RWPE2 (cell line): Measurements from ENCODE around the gene CRYBB1.

Experiments used
- ATAC-seq: fragments of 200-7000 bp; cut with Tn5 transposase; 3 replicates; pipeline ENCODE4 v1.9.1; 2021; ENCODE audit warnings: low read depth
- DNase-seq: peaks from one replicate; pipeline ENCODE4 v3.0.0-alpha.2; 2020; ENCODE audit warnings: low spot score
- H3K27ac ChIP-seq: fragments of 450-650 bp; 2 replicates; pipeline ENCODE4 v1.5.1; 2017; ENCODE audit warnings: mild to moderate bottlenecking; ENCODE audit not compliant: poor library complexity, severe bottlenecking
- H3K27me3 ChIP-seq: fragments of 250-450 bp; sonication (Bioruptor Pico); 2 replicates; pipeline ENCODE4 v1.5.1; 2021; ENCODE audit warnings: mild to moderate bottlenecking, moderate library complexity; ENCODE audit not compliant: insufficient read depth, poor library complexity, severe bottlenecking
- H3K36me3 ChIP-seq: fragments of 250-450 bp; sonication (Bioruptor Pico); 2 replicates; pipeline ENCODE4 v1.5.1; 2020; ENCODE audit warnings: low read depth, mild to moderate bottlenecking, moderate library complexity
- H3K4me1 ChIP-seq: fragments of 250-450 bp; sonication (Bioruptor Pico); 2 replicates; pipeline ENCODE4 v1.5.1; 2021; ENCODE audit warnings: mild to moderate bottlenecking, moderate library complexity; ENCODE audit not compliant: insufficient read depth, poor library complexity, severe bottlenecking
- H3K4me3 ChIP-seq: fragments of 250-450 bp; sonication (Bioruptor Pico); 2 replicates; pipeline ENCODE4 v1.5.1; 2021; ENCODE audit warnings: mild to moderate bottlenecking, moderate library complexity; ENCODE audit not compliant: severe bottlenecking
- H3K9me3 ChIP-seq: fragments of 250-450 bp; sonication (Bioruptor Pico); 2 replicates; pipeline ENCODE4 v1.5.1; 2021; ENCODE audit warnings: mild to moderate bottlenecking, moderate library complexity; ENCODE audit not compliant: severe bottlenecking
- TF ChIP-seq, protein P1 (sequence below): fragments of 450-650 bp; IDR thresholded peaks from one replicate; pipeline ENCODE4 v1.5.1; 2017; ENCODE audit warnings: mild to moderate bottlenecking, moderate library complexity; ENCODE audit not compliant: poor library complexity, severe bottlenecking

Gene CRYBB1

DNA sequence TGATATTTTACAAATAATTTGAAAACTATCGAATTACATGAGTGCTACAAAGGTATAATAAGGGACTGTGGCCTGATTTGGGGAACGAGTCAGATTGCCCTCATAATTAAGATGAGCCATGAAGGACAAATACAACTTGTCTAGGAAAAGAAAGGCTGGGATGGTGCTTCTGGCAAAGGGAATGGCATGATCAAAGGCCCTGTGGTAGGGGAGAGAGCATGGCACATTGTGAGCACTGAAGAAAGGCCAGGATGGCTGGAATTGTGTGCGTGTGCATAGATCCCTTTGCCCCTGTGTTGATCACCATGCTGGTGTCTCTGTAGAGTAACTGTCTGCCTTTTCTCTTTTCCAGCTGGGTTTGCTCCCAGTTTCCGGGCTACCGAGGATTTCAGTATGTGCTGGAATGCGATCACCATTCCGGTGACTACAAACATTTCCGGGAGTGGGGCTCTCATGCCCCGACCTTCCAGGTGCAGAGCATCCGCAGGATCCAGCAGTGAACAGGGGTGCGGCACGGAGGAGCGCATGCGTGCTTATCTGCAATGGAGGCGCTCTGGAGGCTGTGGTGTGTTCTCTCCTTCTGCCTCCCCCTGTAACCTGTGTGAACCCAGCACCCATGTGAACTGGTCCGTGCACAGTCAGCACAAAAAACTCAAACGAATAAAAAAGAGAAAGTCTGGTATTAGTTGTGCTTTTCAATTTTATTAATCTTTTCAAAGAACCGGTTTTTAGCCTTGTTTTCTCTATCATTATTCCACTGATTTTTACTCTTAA, 12.3 kb upstream of the CRYBB1 start:
- no peak overlapping the region for H3K27ac ChIP-seq
- ATAC-seq = no peak
- DNase-seq = no peak
- no peaks in the 10 kb centered on the region for H3K9me3 ChIP-seq
- H3K36me3 ChIP-seq = no peaks in the 10 kb centered on the region
- TF ChIP-seq, protein P1, sequence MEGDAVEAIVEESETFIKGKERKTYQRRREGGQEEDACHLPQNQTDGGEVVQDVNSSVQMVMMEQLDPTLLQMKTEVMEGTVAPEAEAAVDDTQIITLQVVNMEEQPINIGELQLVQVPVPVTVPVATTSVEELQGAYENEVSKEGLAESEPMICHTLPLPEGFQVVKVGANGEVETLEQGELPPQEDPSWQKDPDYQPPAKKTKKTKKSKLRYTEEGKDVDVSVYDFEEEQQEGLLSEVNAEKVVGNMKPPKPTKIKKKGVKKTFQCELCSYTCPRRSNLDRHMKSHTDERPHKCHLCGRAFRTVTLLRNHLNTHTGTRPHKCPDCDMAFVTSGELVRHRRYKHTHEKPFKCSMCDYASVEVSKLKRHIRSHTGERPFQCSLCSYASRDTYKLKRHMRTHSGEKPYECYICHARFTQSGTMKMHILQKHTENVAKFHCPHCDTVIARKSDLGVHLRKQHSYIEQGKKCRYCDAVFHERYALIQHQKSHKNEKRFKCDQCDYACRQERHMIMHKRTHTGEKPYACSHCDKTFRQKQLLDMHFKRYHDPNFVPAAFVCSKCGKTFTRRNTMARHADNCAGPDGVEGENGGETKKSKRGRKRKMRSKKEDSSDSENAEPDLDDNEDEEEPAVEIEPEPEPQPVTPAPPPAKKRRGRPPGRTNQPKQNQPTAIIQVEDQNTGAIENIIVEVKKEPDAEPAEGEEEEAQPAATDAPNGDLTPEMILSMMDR = no peak
- no peaks in the 10 kb centered on the region for H3K4me1 ChIP-seq
- H3K4me3 ChIP-seq = no peak overlapping the region
- no peaks in the 10 kb centered on the region for H3K27me3 ChIP-seq

DNA sequence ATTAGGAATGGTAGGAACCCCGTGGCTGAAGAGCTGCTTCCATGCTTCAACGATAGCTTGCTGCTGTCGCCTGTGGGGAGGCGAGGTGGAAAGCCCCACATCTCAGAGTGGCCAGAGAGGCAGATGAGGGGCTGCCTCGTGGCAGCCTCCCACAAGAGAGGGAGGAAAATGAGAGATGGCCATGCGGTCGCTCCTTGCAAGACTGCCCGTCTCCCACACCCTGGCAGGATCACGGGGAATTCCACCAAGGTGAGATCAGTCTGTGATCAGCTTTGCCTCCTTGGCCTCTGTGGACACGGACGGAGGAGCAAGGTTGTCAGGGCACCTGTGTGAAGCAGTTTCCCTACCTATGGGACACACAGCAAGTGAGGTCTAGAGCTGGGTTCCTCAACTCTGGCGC, 7.0 kb upstream of the CRYBB1 start:
- H3K4me1 ChIP-seq = no peaks in the 10 kb centered on the region
- no peak for DNase-seq
- no peaks in the 10 kb centered on the region for H3K9me3 ChIP-seq
- no peaks in the 10 kb centered on the region for H3K27me3 ChIP-seq
- ATAC-seq = no peak
- TF ChIP-seq, protein P1 = no peak
- H3K27ac ChIP-seq = no peak overlapping the region
- no peak overlapping the region for H3K4me3 ChIP-seq
- H3K36me3 ChIP-seq = no peaks in the 10 kb centered on the region

DNA sequence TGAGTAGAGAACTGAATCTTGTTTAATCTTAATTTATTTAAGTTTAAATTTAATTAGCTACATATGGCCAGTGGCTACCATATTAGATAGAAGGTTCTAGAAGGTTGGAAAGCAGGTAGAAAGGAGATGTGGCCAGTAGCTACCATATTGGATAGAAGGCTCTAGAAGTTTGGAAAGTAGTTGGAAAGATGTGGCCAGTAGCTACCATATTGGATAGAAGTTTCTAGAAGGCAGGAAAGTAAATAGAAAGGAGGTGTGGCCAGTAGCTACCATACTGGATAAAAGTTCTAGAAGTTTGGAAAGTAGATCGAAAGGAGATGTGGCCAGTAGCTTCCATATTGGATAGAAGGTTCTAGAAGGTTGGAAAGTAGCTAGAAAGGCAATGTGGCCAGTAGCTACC, 6.2 kb upstream of the CRYBB1 start:
- H3K36me3 ChIP-seq = no peaks in the 10 kb centered on the region
- H3K27ac ChIP-seq = no peak overlapping the region
- H3K27me3 ChIP-seq = no peaks in the 10 kb centered on the region
- ATAC-seq = no peak
- no peak for DNase-seq
- no peak overlapping the region for H3K4me3 ChIP-seq
- H3K9me3 ChIP-seq = no peaks in the 10 kb centered on the region
- no peaks in the 10 kb centered on the region for H3K4me1 ChIP-seq
- TF ChIP-seq, protein P1 = no peak

DNA sequence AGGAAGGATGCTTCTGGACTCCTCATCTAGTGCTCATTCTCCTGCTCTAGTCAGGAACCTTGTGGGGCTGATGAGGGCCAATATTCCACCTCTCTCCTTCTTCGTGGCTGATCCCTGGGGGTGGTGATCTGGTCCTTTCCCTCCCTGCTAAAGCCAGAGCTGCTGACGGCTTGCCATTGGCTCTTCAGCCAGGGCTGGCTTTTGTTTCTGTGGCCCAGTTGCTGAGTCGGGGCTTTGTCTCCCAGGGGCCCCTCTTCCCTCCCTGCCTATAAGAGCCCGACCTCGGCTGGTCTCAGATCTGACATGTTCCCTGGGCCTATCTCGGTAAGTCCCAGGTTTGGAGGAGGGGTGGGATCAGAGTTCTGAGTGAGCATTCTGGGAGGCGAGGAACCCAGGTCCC, 3.8 kb upstream of the CRYBB1 start, which contains the start of gene CRYBA4:
Gene CRYBA4, plus strand, starts transcription at position 301 of the 400 bp plus-strand sequence. CDS start 634 bp downstream, outside the sequence.
- H3K9me3 ChIP-seq = no peaks in the 10 kb centered on the region
- no peaks in the 10 kb centered on the region for H3K27me3 ChIP-seq
- no peak for ATAC-seq
- no peak within 1 kb of the TSS for H3K27ac ChIP-seq
- no peak within 1 kb of the TSS for H3K4me3 ChIP-seq
- DNase-seq = no peak
- H3K4me1 ChIP-seq = no peaks in the 10 kb centered on the region
- H3K36me3 ChIP-seq = no peaks in the 10 kb centered on the region
- TF ChIP-seq, protein P1 = no peak

DNA sequence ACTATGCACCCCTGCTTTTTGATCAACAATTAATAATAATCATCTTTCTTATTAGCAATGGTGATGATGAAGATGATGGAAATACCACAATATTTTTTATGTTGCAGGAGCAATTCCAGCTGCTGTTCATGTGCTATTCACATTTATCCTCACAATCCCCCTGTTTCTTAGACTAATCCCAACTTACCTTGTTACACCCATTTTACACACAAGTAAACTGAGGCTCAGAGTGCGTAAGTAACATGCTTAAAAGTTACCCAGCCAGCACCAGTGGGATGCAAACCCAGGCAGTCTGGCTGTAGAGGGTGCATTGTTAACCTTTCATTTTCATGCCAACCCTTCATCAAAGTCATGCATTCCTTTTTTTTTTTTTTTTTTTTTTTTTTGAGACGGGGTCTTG, 2.4 kb upstream of the CRYBB1 start:
- Histone ChIP-seq H3K27me3 (no peaks in the 10 kb centered on the region), H3K36me3 (no peaks in the 10 kb centered on the region), H3K4me3 (no peak overlapping the region), H3K4me1 (no peaks in the 10 kb centered on the region), H3K27ac (no peak overlapping the region), H3K9me3 (no peaks in the 10 kb centered on the region)
- TF ChIP-seq, protein P1 = no peak
- DNase-seq (no peak), ATAC-seq (no peak)
